HG02798 (cell line): ENCODE results near the gene DSCAML1.

ENCODE experiments used
- ATAC-seq: cut with Tn5 transposase; IDR thresholded peaks from one replicate; pipeline ENCODE4 v1.9.1; 2021; ENCODE audit warnings: mild to moderate bottlenecking; ENCODE audit not compliant: unreplicated experiment, poor library complexity

The DSCAML1 gene

DNA sequence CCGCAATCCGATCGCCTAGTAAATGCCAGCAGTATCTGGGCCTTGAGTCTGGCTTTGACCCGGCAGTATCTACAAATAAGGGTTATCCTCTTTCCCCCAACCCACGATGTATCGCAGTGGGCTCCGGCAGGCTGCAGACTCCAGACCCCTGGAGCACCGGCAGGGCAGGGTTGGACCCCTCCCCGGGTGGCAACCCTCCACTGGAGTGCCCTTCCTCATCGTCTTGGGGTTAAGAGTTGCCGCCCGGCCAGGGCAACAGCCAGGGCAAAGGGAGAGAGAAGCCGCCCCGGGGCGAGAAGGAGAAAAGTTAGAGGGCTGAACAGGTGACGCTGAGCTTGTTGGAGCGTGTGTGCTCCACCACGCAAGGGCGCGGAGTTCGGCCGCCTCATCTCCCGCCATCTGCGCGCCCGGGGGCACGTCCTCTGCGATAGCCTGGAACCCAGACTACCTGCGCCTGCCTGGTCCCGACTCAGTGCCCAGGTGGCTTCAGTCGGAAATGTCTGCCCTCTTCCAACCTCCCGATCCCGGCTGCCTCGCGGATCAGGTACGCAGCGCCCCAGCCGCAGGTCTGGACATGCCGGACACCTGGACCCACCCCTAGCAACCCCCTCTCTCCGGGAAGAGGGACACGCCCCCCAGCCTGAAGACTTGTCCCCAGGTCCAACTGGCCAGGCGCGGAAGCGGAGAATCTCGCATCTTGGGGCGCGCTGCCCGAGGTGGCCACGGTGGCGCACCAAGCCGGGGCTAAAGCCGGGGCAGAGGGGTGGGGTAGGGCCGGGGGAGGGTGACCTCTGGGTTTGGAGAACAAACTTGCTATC is 1.2 kb downstream of the DSCAML1 start:
- ATAC-seq: no peak

DNA sequence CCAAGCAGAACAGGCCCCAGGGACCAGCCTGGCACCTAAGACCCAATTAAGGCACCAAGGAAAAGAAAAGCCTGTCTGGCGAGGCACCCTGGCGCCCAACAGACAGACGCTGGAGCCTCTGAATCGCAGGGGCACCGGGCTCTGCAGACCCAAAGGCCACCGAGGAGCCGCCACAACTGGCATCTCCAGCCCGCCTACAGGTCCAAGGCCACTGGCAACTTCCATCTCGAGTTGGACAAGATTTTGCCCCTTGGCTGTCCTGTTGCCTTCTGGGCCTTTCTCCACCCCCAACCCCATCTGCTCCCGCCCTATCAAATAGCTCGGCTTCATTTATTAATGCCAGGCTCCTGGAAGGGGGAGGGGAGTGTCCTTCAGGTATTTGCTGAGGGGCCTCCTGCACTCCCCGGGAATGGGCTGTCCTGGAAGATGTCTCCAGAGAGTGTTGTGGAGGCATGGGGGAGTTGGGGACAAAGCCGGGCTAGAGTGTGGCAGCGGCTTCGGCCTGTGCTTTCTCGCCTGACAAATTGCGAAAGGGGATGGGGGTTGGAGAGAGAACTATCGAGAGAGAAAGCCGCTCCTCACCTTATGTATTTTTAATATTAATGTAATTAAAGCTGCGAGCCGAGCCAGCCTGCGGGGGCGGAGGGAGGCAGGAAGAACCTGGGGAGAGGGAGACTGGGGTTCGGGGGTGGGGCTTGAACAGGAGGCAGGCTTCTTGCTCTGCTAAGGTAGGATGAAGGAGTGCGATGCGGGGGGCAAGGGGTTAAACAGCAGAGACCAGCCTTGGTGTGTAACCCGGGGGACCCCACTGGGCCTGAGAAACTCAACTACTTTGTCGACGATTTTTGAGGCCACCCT is 2.0 kb downstream of the DSCAML1 start:
- ATAC-seq: no peak

DNA sequence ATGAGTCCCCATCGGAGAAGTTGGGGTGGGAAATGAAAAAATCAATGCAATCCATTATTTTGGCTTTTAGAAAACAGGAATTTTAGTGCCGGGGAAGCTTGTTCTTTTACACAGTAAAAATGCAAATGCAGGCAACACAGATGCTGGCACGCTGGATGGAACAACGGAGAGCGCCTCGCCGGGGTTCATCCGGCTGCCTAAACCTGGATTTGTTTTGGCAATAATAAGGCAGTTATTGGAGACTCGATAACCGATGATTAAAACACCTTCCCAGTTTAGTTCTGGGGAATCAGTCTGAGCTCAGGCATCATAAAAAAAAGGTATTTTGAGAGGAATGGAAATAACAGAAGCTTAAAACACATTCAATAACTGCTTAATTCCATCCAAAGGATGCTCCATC is 2.9 kb downstream of the DSCAML1 start:
- no peak for ATAC-seq

DNA sequence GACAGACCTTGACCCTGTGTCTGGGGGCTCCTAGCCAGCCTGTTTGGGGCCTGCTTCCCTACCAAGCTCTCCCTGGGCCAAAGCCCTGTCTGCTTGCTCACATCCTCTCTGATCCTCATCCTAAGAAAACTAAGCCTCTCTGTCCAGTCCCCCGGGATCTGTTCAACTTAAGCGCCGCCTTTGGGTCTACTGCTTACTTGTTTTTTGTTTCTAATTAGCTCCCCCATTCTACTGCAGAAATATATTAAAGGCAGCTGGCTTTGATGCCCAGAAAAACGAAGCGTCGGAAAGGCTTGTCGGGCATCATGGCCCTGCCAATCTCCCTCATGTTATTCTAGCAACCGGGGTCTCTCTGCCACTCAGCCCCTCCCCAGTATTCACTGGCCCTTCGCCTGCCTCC is 3.4 kb downstream of the DSCAML1 start:
- ATAC-seq: no peak

DNA sequence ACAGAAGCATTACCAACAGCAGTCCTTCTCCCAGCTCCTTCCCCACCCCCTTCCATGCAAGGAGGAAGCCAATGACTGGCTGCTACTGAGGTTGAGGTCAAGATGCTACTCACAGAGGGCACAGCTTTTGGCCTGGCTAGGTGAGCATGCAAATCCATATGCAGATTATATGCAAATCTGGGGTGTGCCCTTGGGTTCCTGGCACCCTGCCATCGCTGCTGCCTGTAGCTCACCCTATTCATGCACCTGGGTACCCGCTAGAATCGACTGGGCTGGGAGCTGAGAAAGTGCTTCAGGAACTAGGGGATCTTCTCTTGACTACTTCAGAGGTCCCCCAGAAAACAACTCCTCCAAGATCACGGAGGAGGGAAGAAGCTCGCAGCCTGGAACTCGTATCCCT is 4.0 kb downstream of the DSCAML1 start:
- ATAC-seq: no peak

DNA sequence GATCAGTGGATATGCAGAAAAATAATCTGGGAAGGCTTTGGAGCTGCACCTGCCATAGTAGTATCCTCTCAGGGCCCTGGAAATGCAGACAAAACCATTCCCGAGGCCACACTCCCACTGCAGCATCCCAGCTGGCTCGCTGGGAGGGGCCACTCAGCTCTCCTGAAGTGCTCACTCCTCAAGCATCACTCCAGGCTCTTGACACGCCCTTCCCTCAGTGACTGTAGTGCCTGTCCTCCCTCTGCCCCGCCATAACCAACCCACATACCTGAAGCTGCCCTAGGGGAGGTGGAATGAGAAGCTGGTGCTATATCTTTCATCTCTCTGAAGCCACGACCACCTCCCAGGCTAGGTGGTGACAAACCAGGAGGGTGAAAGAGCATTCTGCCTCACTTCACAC is 4.8 kb downstream of the DSCAML1 start:
- no peak for ATAC-seq

DNA sequence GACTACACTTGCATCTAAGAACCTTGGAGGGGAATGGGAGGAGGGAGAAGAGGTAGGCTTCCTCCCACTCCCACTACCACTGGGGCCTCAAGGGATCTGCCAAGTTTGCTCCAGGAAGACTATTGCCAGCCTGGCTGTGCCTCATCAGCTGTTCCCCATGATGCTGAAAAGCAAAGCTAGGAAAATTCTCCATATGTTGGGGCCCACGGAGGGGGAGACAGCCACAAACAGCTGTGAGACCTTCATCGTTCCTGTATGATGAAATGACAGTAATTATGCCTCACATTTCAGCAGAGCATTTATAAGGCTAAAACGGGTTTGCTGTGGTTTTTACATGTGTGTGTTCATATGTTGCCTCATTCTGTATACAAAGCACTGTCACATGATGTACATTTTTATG is 6.7 kb downstream of the DSCAML1 start:
- ATAC-seq: no peak

DNA sequence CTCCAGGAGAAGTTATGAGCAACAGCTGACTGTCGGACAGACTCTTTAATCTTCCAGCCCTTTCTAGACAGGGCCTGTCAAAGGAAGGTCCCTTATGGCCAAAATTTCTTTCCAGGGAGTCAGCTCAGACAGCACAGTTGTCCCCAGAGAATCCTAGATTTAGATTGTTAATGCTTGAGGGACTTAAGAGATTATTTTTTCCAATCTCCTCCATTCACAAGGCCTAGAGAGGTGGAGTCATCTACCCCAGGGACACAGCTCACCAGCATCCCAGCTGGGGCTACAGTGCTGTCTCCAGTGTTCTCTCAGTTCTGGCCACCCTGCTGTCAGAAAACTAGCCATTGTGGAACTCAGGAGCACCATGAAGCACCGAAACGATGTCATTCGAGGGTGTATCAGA is 7.8 kb downstream of the DSCAML1 start:
- no peak for ATAC-seq

DNA sequence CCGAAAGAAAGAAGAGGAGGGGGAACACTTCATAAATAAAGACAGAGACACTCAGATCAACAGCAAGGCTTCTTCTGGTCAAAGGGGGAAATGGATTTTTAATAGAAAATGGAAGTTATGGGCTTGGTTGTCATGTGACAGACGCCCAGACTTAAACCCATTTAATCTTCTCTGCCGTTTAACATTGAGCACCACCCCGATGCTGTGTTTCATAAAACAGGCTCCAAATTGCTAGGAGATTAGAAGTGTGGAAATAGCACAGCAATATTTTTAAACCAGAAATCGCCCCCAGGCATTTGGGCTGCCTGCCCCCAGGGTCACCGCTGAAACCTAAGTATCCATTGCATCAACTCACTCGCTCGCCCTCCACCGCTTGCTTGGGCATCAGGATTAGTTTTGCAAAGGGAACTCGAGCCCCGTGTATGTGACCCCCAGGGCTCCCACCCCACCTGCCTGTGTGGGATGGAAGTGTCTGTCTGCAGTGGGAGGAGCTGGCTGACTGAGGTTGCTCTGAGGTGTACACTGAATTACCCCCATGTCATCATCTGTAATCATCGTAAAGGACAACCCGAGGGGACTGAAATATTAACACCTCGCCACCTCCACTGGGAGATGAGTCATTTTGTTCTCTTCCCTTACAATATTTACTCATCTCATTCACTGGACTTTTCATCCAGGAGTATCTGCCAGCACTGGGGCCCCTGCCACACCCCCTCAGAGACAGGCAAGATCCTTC is 10.7 kb downstream of the DSCAML1 start:
- no peak for ATAC-seq

DNA sequence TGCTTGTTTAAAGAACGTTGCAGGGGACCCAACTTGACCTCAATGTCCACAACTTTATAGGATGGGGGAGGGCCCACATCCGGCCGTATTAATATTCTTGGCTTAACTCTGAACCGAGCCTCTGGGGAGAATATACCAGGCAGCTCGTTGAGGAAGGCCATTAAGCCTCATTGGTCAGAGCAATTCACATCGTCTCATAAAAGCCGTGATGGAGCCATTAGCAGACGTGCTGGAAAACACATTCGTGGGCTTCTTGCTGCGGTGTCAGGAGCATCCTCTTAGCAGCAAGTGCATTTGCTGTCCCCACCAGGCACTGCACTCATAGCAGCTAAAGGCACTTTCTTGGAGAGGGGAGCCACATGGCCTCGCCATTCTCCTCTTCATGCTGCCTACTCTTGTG is 14.9 kb downstream of the DSCAML1 start:
- no peak for ATAC-seq

DNA sequence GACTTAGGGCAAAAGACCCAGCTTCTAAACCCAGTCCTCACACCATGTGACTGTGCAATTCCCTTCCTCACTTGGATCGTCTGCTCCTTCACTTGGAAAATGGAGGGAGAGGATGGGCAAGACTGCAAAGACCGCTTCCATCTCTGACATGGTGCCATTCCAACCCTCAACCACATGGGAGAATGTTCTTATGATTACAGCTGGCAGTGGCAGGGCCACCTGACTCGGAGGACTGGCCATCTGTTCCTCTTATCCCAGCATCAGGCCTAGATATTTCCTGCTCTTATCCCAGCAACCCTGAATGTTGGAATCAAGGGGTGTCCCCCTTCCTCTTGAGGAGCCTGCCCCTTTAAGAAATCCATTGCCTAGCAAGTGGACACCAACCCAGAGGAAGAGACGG is 15.4 kb downstream of the DSCAML1 start:
- no peak for ATAC-seq

DNA sequence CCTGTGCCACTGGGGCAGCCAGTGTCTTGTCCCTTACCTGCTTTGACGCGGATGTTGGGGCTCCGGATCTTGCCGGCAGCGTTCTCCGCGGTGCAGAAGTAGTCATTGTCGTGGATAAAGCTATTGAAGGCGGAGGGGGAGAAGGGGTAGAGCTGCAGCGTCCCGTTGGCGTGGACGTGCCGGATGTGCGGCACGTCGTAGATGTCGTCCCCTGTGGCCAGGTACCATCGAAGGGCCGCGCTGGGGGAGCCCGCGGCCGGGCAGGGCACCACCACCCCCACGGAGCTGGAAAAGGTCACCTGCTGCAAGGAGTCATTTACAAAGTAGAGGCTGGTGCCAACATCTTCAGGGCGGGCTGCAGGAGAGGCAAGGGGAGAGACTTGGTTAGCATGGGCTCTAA is 16.6 kb downstream of the DSCAML1 start:
- ATAC-seq: no peak

DNA sequence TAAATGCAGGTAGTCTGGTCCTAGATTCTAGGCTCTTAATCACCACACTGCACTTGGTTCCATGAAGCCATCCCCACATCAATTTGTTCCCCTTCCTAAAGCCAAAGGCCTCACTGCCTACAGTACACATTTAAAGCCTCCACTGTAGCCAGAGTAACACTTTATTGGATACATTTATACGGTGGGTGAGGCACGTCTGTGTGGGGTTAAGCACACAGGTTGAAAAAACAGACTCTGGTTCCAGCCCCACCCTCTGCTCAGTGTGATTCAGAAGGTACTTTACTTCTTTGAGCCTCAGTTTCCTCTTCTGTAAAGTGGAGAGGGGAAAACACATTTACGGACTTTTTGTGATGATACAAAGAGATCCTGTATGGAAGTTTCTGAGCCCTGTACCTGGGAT is 22.5 kb downstream of the DSCAML1 start:
- no peak for ATAC-seq

DNA sequence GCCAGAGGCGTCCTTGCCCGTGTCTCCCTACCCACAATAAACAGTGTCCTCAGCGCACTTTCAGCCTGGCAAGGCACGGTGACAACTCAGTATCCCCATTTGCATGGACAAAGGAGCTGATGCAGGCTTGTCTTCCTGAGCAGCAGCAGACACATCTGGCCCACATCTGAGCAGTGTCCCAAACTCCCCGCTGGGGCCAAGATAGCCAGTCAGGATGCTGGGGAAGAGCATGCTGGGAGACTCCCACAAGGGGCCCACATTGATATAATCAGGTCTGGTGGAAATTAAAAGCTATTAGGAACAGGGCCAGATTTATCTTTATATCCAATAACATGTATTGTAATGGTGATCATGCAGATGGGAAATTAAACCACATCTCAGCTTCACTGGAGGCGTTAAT is 24.7 kb downstream of the DSCAML1 start:
- ATAC-seq: no peak

DNA sequence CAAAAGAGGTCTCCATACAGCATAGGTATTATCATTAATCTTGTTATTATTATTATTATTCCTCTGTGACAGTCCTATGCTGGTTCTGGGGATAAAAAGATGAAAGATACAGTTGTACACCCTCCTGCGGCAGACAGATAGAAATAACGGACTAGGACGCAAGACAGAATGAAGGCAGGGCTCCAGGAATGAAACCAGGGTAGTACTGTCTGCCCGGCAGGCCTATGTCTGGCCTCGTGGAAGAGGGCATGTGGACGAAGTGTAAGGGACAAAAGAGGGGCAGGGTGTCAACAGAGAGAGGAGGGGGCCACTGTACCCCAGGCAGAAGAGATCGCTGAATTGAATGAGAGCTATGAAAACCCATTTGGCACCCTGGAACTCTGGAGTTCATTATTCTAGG is 25.2 kb downstream of the DSCAML1 start:
- ATAC-seq: no peak

DNA sequence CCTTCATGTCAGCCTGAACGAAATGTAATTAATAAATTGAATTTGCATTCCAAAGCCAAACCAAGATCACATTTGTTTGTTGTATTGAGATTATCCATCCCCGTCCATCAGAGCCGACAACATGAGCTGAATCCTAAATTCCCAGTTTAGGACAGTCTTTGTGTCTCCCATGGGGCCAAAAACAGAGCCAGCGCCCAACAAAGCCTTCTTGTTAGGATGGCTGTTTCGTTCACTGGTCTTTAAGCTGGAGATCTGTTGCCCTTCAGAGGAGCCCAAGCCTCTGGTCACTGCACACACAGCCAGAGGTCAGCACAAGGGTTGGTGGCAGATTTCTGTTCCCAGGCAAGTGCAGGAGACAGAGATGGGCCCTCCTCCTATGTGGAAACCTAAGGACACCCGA is 25.8 kb downstream of the DSCAML1 start:
- no peak for ATAC-seq

DNA sequence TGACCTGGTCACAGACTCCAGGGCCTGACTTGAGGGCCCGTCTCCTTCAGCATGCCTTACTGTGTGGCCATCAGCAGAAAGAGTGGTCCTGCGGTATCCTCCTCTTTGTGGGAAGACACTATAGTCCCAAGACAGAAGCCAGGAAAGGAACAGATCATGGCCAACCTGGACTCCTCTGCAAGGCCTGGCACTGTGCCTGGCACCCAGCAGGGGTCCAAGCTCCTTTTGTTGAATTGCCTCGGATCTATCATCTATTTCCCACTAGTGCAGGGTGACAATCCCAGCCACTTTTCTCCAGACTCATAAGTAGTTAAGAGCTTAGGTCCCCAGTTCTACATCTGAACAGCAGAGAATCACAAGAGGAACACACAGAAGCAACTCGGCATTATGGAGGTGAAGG is 27.0 kb downstream of the DSCAML1 start:
- ATAC-seq: no peak

DNA sequence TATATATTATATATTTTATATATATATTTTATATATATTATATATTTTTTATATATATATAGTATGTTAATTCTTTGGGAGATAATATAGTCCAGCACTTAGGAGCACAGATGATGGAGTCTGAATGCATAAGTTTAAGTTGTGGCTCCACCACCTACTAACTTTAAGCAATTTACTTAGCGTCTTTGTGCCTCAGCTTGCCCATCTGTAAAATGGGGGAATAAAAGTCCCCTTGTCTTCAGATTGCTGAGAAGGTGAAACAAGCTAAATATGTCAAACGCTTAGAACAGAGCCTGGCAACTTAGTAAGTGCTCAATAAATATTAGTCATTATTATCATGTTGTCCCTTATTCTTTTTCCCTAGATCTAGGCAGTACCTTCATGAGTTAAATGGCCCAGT is 27.5 kb downstream of the DSCAML1 start:
- ATAC-seq: no peak

DNA sequence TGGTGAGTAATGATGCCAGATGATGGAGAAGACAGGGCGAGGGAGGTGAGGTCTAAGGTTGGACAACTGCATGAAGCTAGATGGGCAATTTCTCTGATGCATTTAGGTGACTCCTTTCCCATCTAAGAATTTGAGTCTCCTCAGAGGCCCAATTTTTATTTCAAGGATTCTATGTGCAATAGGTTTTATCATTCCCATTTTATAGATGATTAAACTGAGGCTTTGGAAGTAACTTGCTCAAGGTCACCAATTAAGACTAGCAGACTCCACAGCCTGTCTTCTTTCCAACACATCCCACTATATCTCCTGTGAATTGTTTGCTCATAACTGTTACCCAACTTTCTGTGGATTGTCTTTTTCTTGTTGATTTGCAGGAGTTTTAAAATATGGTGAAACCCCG is 28.5 kb downstream of the DSCAML1 start:
- no peak for ATAC-seq

DNA sequence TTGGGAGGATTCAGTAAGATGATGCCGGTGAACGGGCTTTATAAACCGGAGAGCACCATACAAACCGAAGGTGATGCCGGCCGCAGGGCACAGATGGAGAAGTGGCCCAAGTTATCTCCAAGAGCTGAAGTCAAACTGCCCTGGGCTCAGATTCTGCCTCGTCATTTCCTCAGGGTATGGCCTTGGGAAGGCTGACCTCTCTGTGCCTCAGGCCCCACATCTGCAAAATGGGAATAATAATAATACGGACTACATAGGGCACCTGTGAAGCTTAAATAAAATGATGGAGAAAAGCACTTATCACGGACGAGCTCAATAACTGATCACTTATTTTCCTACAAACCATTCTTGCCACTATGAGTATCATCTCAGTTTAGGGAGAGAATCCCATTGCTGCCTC is 29.9 kb downstream of the DSCAML1 start:
- ATAC-seq: no peak

DNA sequence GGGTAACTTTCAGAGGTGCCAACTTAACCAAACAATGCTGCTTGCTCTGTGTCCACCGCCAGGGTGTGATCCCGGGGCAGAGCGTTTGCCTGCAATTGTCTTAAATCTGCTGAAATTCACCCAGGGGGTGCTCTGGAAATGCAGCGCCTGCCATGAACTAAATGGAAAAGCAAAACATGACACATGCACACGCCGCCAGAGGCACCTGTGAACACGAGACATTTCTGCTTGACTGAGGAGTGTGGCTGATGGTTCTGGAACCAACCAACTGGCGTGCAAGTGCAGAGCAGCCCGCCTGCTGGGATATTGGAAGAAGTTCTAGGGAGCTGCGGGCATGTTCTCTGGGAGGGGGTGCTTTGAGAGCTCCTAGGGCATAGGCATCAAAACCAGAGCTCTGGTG is 30.4 kb downstream of the DSCAML1 start:
- no peak for ATAC-seq
